Psoas muscle (tissue), 8 donors: ENCODE results near the gene CPSF7. TPM values are rescaled to one million over a fixed set of nuclear protein-coding genes. Genes with fewer than 3 reads are reported as not detected.
"Not testable (repeated sequence)": the region's sequence is repeated elsewhere in the genome, so short reads cannot be mapped to it uniquely, and the experiment has no call there.

Source experiments
- ATAC-seq, 4 donors: fragments of 200-7000 bp; cut with Tn5 transposase; one replicate each; pipeline ENCODE4 v1.9.1; 2020; ENCODE audit warnings: moderate library complexity in 3 of 4, mild to moderate bottlenecking in 2 of 4
- DNase-seq, 2 donors: peaks; one replicate each; pipeline ENCODE4 v3.0.0-alpha.2; 2020
- H3K27ac ChIP-seq: fragments of 200-600 bp; one replicate; pipeline ENCODE4 v1.8.0; 2022
- H3K27me3 ChIP-seq, 3 donors: fragments of 200-600 bp in 1 of 3; one replicate each; pipeline versions ENCODE4 v1.6.1 to v1.8.0; 2013 to 2022; ENCODE audit warnings: low read length in 2 of 3, mild to moderate bottlenecking in 2 of 3, moderate library complexity in 1 of 3; ENCODE audit not compliant: insufficient read depth in 3 of 3
- H3K36me3 ChIP-seq, 2 donors: fragments of 200-600 bp in 1 of 2; one replicate each; pipeline versions ENCODE4 v1.6.1 to v1.8.0; 2013 to 2022; ENCODE audit warnings: low read depth in 1 of 2, mild to moderate bottlenecking in 1 of 2, moderate library complexity in 1 of 2; ENCODE audit not compliant: insufficient read depth in 1 of 2
- H3K4me1 ChIP-seq: fragments of 200-600 bp; one replicate; pipeline ENCODE4 v1.8.0; 2022
- H3K4me3 ChIP-seq: fragments of 200-600 bp; one replicate; pipeline ENCODE4 v1.8.0; 2022; ENCODE audit warnings: mild to moderate bottlenecking
- H3K9me3 ChIP-seq: fragments of 200-600 bp; one replicate; pipeline ENCODE4 v1.8.0; 2022
- CTCF ChIP-seq: fragments of 200-600 bp; IDR thresholded peaks from one replicate; pipeline ENCODE4 v1.8.0; 2022; ENCODE audit warnings: antibody characterized with exemption
- WGBS, 3 donors: extraction: QIAGEN DNeasy Blood & Tissue Kit; methylation state at CpG; one replicate each; pipeline versions ENCODE4 v1.1.6 to v1.1.7; 2013; 5-methylcytosine and 5-hydroxymethylcytosine counted together
- intact Hi-C, 2 donors: fragments of 100-400 bp; cut with DNase I; formaldehyde crosslinking; loops; one replicate each; pipeline versions ENCODE4 v1.11.0 to v1.14.2; 2022
- polyA plus RNA-seq, 3 donors: library from polyadenylated mRNA; stranded (reverse); fragments of 200-250 nt; gene quantifications; one replicate each; pipeline ENCODE4 v1.2.3, GENCODE V29; 2013
- total RNA-seq, 4 donors: library from RNA; stranded (reverse); fragmentation: NEBNext Ultra II Directional in 2 of 4; extraction: Animal tissue kit (Norgen Biotek cat#: 25700) in 2 of 4; gene quantifications; one replicate each; pipeline versions ENCODE4 v1.2.1 to v1.2.4, GENCODE V29; 2021 to 2023
- donor health status: healthy with polysubstance abuse.
- donor health status: DM: no; HTN: no; CAD: no; lungs with moderate emphysema.
- donor health status: Bipolar disorder and iron deficiency.
- donor health status: healthy.
- donor health status: DM: yes; HTN: yes; CAD: no.
- donor health status: DM: no; HTN: no; CAD: no.
- donor health status: DM: no; HTN: no; CAD: no.
- donor health status: DM: yes; HTN: yes; CAD: no.

Gene CPSF7
- total and polyA plus RNA-seq, 7 donors = 28.2 to 66.2 (median 51.1) TPM

- Histone ChIP-seq H3K4me1 (peaks cover 23% of the 10 kb centered on the region), H3K27me3 (no peaks in the 10 kb centered on the region), H3K9me3 (peaks cover 3% of the 10 kb centered on the region), H3K36me3 (peaks cover 0 to 14% of the 10 kb centered on the region in 2 donors), H3K27ac (peak overlapping the region; percentile 92), H3K4me3 (peak overlapping the region; percentile 28)
- peak; percentile 88 to 92 (median 92) for ATAC-seq
- intact Hi-C loops = loop anchor here in 1 of 2 donors (10.0 kb wide), 1 partner anchor 263 kb away; no protein-coding TSS in a partner anchor
- 20 to 42% (median 22%) methylated on average over 5 of the region's 5 CpGs for WGBS, 3 donors
- peak; percentile 88 to 93 for DNase-seq
- no peak for TF ChIP-seq CTCF
Observed at GRCh38 chr11:61472282-61472681, 42.5 kb upstream of the CPSF7 start.

DNA sequence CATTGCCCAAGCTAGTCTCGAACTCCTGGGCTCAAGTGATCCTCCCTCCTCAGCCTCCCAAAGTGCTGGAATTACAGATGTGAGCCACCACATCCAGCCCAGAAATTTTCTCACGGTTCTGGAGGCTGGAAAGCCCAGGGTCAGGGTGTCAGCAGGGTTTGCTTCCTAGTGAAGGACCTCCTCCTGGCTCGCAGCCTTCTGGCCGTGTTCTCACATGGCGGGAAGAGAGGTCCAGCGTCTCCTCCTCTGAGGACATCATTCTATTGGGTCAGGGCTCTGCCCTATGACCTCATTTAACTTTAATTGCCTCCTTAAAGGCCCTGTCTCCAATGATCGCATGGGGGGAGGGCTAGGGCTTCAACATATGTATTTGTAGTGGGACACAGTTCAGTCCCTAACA, 38.2 kb upstream of the CPSF7 start:
- H3K36me3 ChIP-seq = peaks cover 0 to 14% of the 10 kb centered on the region in 2 donors
- DNase-seq (no peak), ATAC-seq (no peak)
- WGBS, 3 donors = 62 to 75% (median 66%) methylated on average over 7 of the region's 7 CpGs
- H3K4me1 ChIP-seq = peaks cover 19% of the 10 kb centered on the region
- H3K4me3 ChIP-seq = no peak overlapping the region
- peak overlapping the region; percentile 9 for H3K27ac ChIP-seq
- H3K9me3 ChIP-seq = no peaks in the 10 kb centered on the region
- no peaks in the 10 kb centered on the region for H3K27me3 ChIP-seq
- TF ChIP-seq CTCF = no peak
- intact Hi-C loops = no loop called here

GRCh38 chr11:61467602-61468001, 37.8 kb upstream of the CPSF7 start:
- intact Hi-C loops, ATAC-seq, H3K4me3 ChIP-seq, H3K27me3 ChIP-seq, H3K9me3 ChIP-seq, DNase-seq: not testable (repeated sequence)
- WGBS, 3 donors = 83 to 85% (median 83%) methylated on average over 6 of the region's 6 CpGs
- H3K27ac ChIP-seq = peak overlapping the region; percentile 9
- peaks cover 0 to 14% of the 10 kb centered on the region in 2 donors for H3K36me3 ChIP-seq
- peaks cover 16% of the 10 kb centered on the region for H3K4me1 ChIP-seq

DNA sequence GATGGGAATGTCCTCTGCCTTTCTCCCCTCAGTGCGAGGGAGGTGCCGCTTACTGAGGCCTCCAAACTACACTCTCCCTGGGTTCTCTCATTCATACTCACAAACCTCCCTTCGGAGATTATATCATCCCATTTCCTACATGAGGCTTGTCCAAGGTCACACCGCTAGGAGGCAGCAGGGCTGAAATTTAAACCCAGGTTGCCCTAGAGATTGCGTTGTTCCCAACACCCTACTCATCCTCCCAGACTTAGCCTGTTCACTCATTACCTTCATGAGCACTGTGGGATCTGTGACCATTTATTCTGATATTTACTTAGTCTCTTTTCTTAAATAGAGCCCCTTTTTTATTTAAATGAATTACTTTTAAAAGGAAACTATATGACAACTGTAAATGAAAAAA, 31.2 kb upstream of the CPSF7 start:
- DNase-seq = peak in 1 of 2 donors; percentile 66
- TF ChIP-seq CTCF = peak; percentile 43
- ATAC-seq = peak; percentile 88 to 94 (median 91)
- peak overlapping the region; percentile 46 for H3K27ac ChIP-seq
- H3K4me1 ChIP-seq = peaks cover 19% of the 10 kb centered on the region
- no peak overlapping the region for H3K4me3 ChIP-seq
- H3K9me3 ChIP-seq = no peaks in the 10 kb centered on the region
- no peaks in the 10 kb centered on the region for H3K27me3 ChIP-seq
- H3K36me3 ChIP-seq = peaks cover 0 to 8% of the 10 kb centered on the region in 2 donors
- intact Hi-C loops = no loop called here
- WGBS, 3 donors = 70 to 85% (median 70%) methylated on average over 5 of the region's 5 CpGs

GRCh38 chr11:61460474-61460881, 30.7 kb upstream of the CPSF7 start:
- no peaks in the 10 kb centered on the region for H3K27me3 ChIP-seq
- TF ChIP-seq CTCF = no peak
- no peaks in the 10 kb centered on the region for H3K9me3 ChIP-seq
- peak overlapping the region; percentile 46 for H3K27ac ChIP-seq
- DNase-seq (peak; percentile 71 to 73), ATAC-seq (peak; percentile 31 to 61 (median 52))
- intact Hi-C loops = no loop called here
- 41 to 69% (median 44%) methylated on average over 3 of the region's 3 CpGs for WGBS, 3 donors
- peaks cover 3 to 13% of the 10 kb centered on the region in 2 donors for H3K36me3 ChIP-seq
- H3K4me1 ChIP-seq = peaks cover 19% of the 10 kb centered on the region
- H3K4me3 ChIP-seq = no peak overlapping the region
